ENCODE results near the gene SCARB1. TPM values are rescaled to one million over a fixed set of nuclear protein-coding genes. Genes with fewer than 3 reads are reported as not detected.
A peak's percentile ranks its signal among the peaks of the same experiment; 100 is the strongest.

Gene SCARB1
- total RNA-seq, 1 experiment from 2014 or later: 115 TPM

GRCh38 chr12:124805876-124806668 is 57.6 kb downstream of the SCARB1 start:
- no peak for DNase-seq (ENCODE audit: extremely low read depth, low read depth)

GRCh38 chr12:124805050-124805449 is 58.6 kb downstream of the SCARB1 start:
- no peak for DNase-seq (ENCODE audit: extremely low read depth, low read depth)

- peak; percentile 28 for DNase-seq (ENCODE audit: extremely low read depth, low read depth)
These were observed 59.5 kb downstream of the SCARB1 start for GRCh38 chr12:124804011-124804621.

GRCh38 chr12:124802361-124802760 is 61.3 kb downstream of the SCARB1 start:
- no peak for DNase-seq (ENCODE audit: extremely low read depth, low read depth)

GRCh38 chr12:124800506-124800905 is 63.2 kb downstream of the SCARB1 start:
- no peak for DNase-seq (ENCODE audit: extremely low read depth, low read depth)

- DNase-seq (ENCODE audit: extremely low read depth, low read depth): no peak
These were observed 66.3 kb downstream of the SCARB1 start for GRCh38 chr12:124797321-124797720.

GRCh38 chr12:124796303-124796960 is 67.2 kb downstream of the SCARB1 start:
- no peak for DNase-seq (ENCODE audit: extremely low read depth, low read depth)

GRCh38 chr12:124795081-124795948 is 68.3 kb downstream of the SCARB1 start:
- no peak for DNase-seq (ENCODE audit: extremely low read depth, low read depth)

- no peak for DNase-seq (ENCODE audit: extremely low read depth, low read depth)
These were observed 70.7 kb downstream of the SCARB1 start for GRCh38 chr12:124792961-124793441.

GRCh38 chr12:124792156-124792555 is 71.5 kb downstream of the SCARB1 start:
- no peak for DNase-seq (ENCODE audit: extremely low read depth, low read depth)

- DNase-seq (ENCODE audit: extremely low read depth, low read depth): no peak
These were observed 72.8 kb downstream of the SCARB1 start for GRCh38 chr12:124790650-124791400.

GRCh38 chr12:124788936-124789555 is 74.6 kb downstream of the SCARB1 start:
- DNase-seq (ENCODE audit: extremely low read depth, low read depth): no peak

GRCh38 chr12:124786061-124786964 is 77.4 kb downstream of the SCARB1 start:
- DNase-seq (ENCODE audit: extremely low read depth, low read depth): no peak

- DNase-seq (ENCODE audit: extremely low read depth, low read depth): no peak
These were observed 78.6 kb downstream of the SCARB1 start for GRCh38 chr12:124784871-124785572.

- no peak for DNase-seq (ENCODE audit: extremely low read depth, low read depth)
These were observed 80.6 kb downstream of the SCARB1 start for GRCh38 chr12:124783087-124783486.

GRCh38 chr12:124782132-124782531 is 81.5 kb downstream of the SCARB1 start:
- DNase-seq (ENCODE audit: extremely low read depth, low read depth): no peak

- no peak for DNase-seq (ENCODE audit: extremely low read depth, low read depth)
These were observed 82.6 kb downstream of the SCARB1 start for GRCh38 chr12:124780752-124781685.
